ENCODE data around the gene RFK. TPM values are rescaled to one million over a fixed set of nuclear protein-coding genes. Genes with fewer than 3 reads are reported as not detected.
"Not testable (repeated sequence)": the region's sequence is repeated elsewhere in the genome, so short reads cannot be mapped to it uniquely, and the experiment has no call there.

Gene RFK
- total RNA-seq, 2 experiments from 2014 or later: 14.5 to 15.5 TPM

GRCh38 chr9:76377791-76378190, 16.4 kb downstream of the RFK start:
- ChIA-PET CTCF (interaction anchor here (0.9 kb wide), 1 partner anchor 252 kb away, joined by 3 read pairs; no protein-coding TSS in a partner anchor), POLR2A (no interaction called here)

DNA sequence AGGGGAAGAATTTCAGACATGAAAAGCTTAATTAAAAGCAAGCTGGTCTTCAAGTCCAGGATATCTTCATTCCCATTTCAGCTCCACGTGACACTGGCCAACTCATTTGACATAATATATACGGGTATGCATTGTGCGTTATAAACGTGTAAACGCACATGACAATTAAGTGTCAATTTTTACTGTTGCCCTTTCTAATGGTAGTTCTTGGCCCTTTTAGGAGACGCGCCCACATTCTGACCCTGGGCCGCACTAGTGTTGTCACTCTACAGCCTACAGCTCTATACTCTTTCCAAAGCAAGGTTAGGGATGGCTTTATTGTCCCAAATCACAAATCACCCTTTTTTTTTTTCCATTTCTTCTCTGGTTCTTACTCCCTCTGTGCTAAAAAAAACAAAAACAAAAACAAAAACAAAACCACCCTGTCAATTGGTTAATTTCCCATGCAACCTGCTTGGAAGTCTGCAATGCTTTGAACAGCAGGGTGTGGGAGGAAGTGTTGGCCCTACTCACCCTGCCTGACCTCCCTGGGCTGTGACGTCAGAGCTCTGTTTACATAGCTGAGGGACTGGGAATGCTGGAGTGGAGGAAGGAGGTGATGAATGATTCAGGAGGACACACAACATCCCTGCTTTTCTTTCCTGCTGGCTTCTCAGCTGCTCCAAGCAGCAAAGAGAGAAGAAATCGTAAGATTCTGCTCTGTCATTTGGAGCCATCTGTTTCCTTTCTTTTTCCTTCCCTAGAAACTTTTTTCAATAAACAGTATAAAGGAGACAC, 19.3 kb downstream of the RFK start:
- CTCF ChIA-PET: interaction anchor here (0.7 kb wide), 1 partner anchor 1167 kb away, joined by 3 read pairs; no protein-coding TSS in a partner anchor
- POLR2A ChIA-PET: interaction anchor here (0.6 to 0.7 kb wide), 2 partner anchors 9 to 1922 kb away, joined by 3 to 4 read pairs; partner anchors contain the start of gene PSAT1

- CTCF ChIA-PET: no interaction called here
- POLR2A ChIA-PET: no interaction called here
These were observed 20.3 kb downstream of the RFK start for GRCh38 chr9:76373784-76374474.

- ChIA-PET POLR2A (no interaction called here), CTCF (no interaction called here)
These were observed 20.9 kb downstream of the RFK start for GRCh38 chr9:76373173-76373783.

GRCh38 chr9:76372336-76372735, 21.9 kb downstream of the RFK start:
- POLR2A ChIA-PET: no interaction called here
- CTCF ChIA-PET: no interaction called here

DNA sequence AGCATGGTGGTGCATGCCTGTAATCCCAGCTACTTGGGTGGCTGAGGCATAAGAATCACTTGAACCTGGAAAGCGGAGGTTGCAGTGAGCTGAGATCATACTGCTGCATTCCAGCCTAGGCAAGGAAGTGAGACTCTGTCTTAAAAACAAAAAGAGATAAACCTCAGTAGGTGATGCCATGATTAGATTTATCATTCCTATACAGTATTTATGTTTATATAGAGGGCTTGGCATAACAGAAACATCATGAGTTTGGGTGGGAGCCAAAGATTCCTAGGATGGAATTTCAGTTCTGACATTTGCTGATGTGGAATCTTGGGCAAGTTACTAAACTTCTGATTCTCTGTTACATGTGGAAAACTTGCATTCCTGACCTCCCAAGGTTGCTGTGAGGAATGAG, 22.3 kb downstream of the RFK start:
- POLR2A ChIA-PET: no interaction called here
- CTCF ChIA-PET: no interaction called here

DNA sequence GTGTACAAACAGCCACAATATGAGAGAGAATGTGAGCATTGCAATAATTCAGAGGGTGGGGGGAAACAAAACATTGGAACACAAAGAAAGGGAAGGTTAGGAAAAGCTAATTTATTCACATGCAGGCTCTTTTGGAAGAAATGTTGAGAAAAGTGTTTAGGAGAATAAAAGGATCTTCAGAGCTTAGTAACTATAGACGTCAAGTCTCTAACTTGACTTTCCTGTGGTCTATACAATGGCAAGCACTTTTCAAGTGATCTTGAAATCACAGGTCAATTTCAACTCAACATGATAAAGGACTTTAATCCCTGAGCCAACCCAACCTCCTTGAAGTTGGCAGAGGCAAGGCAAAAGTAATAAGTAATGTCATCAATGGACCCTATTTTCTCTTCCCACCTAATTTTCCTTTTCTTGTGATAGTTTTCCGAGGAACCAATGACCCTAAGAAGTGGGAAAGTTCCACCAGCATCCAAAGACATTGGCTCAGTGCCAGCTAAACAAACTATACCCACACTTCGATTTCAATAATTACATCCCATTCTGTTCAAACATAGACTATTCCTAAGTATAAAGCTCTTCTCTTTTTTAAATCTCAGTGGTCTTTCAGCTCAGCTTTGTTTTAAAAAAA, 23.7 kb downstream of the RFK start:
- ChIA-PET POLR2A (no interaction called here), CTCF (interaction anchor here (0.6 kb wide), 1 partner anchor 871 kb away, joined by 3 read pairs; no protein-coding TSS in a partner anchor)

GRCh38 chr9:76369583-76369982, 24.6 kb downstream of the RFK start:
- POLR2A ChIA-PET: no interaction called here
- CTCF ChIA-PET: no interaction called here

GRCh38 chr9:76366275-76366674, 28.0 kb downstream of the RFK start:
- ChIA-PET CTCF (interaction anchor here (1.0 kb wide), 1 partner anchor 335 kb away, joined by 3 read pairs; no protein-coding TSS in a partner anchor), POLR2A (no interaction called here)

DNA sequence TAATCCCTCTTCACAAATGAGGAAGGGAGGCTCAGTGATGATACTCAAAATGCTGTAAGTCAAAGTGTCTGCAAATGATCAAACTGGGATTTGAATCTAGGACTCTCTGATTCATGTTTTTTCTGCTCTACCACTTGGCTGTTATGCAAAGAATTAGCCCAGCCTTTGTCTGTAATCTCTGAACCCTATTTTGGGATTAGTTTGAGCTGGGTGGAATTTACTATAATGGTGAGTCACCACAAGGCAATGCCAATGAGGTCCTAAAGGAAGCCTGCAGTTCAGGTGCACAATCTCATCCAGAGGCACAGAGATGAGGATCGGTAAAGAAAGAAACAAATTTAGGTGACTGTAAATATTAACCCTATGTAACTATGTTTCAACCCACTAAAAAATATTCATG, 29.2 kb downstream of the RFK start:
- ChIA-PET CTCF (no interaction called here), POLR2A (no interaction called here)

- ChIA-PET CTCF (interaction anchor here (1.3 kb wide), 1 partner anchor 21 kb away, joined by 3 read pairs; no protein-coding TSS in a partner anchor), POLR2A (no interaction called here)
These were observed 31.2 kb downstream of the RFK start for GRCh38 chr9:76363032-76363395.

GRCh38 chr9:76362332-76363031, 31.7 kb downstream of the RFK start:
- POLR2A ChIA-PET: not testable (repeated sequence)
- CTCF ChIA-PET: interaction anchor here (1.3 kb wide), 1 partner anchor 21 kb away, joined by 3 read pairs; no protein-coding TSS in a partner anchor

GRCh38 chr9:76359766-76360165, 34.5 kb downstream of the RFK start:
- ChIA-PET CTCF (no interaction called here), POLR2A (no interaction called here)

GRCh38 chr9:76359365-76359764, 34.9 kb downstream of the RFK start:
- CTCF ChIA-PET: no interaction called here
- POLR2A ChIA-PET: no interaction called here

- CTCF ChIA-PET: no interaction called here
- POLR2A ChIA-PET: no interaction called here
These were observed 35.5 kb downstream of the RFK start for GRCh38 chr9:76358628-76359280.

DNA sequence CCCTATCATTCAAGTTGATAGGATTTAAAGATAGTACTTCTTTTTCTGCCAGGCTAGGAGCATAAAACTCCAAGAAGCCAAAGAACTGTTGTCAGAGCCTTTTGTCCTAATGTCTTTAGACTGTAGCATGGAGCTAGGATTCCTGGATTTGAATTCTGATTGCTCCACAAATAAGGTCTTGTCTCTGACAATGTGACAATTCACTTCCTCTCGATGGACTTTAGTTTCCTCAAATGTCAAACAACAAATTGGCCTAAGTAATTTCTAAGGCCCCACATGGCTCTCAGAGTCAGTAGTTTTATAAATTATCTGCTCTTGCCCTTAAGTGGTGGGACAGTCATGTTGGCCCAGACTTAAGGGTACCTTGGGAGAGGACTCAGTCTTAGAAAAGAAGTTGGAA, 36.7 kb downstream of the RFK start:
- POLR2A ChIA-PET: no interaction called here
- CTCF ChIA-PET: no interaction called here

DNA sequence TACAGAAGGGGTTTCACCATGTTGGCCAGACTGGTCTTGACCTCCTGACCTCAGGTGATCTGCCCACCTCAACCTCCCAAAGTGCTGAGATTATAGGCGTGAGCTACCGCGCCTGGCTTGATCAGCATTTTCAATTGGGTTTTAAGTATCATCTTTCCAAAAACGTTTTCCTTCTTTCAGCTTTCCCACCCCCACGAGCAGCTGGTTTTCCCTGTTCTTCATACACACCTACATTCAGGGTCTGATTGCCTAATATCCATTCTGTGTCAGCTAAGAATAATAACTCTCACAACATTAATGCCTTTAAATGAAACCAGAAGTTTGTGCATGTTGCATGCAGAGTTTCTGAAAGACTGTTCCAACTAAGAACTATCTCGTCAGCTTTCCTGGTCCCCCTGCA, 38.3 kb downstream of the RFK start:
- CTCF ChIA-PET: no interaction called here
- POLR2A ChIA-PET: no interaction called here

DNA sequence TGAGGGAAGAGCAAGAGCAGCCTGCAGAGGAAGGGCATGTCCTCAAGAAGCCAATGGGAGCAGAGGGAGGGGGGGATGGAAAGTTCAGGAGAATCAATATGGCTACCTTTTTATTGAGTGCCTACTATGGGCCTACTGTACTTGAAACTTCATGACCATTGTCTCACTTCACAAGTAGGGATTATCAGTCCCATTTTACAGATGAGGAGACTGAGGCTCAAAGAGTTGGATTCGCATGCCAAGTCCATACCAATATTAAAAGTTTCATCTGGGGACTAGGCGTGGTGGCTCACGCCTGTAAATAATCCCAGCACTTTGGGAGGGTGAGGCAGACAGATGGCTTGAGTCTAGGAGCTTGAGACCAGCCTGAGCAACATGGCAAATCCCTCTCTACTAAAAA, 40.0 kb downstream of the RFK start:
- CTCF ChIA-PET: no interaction called here
- POLR2A ChIA-PET: no interaction called here

DNA sequence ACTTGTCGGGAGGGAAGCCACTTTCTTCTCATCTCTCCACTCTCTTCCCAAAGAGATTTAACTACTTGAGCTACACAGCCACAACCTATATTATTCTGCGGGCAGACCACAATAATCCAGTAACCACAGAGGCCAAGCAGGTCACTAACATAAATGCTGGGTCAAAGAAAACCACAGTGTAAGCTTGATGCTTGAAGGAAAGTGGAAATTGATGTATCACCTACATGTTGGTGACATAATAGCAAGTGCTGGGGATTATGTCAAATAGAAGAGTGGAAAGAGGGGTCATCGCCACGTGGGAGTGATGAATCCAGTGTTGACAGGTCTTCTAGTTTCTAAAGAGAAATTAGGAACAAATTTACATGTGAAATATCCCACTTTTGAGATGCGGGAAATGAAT, 40.9 kb downstream of the RFK start:
- CTCF ChIA-PET: no interaction called here

More for the DNA sequence above, 40.9 kb downstream of the RFK start:
- POLR2A ChIA-PET: interaction anchor here (0.6 kb wide), 1 partner anchor 1555 kb away, joined by 4 read pairs; no protein-coding TSS in a partner anchor

Measured in activated CD8-positive, alpha-beta memory T cell treated with anti-CD3 and anti-CD28 coated beads for 36 hours (primary cell).